GM13976 (cell line): ENCODE data around the gene HOXA1.

Experiments used
- DNase-seq: peaks from one replicate; pipeline ENCODE4 v3.0.0; 2012; ENCODE audit warnings: low spot score
- in situ Hi-C: fragments of 300-500 bp; cut with MboI; formaldehyde crosslinking; loops from one replicate; pipeline ENCODE4 v1.12.0; 2022; ENCODE audit warnings: low sequenced_read_pairs, mixed read lengths, inconsistent platforms; ENCODE audit not compliant: unreplicated experiment
- TF ChIP-seq, protein P1 (sequence below): IDR thresholded peaks from 2 replicates; pipeline ENCODE4 v1.5.1; 2012; ENCODE audit warnings: borderline replicate concordance, mild to moderate bottlenecking; ENCODE audit not compliant: insufficient read depth; ENCODE audit errors: extremely low read depth, missing control alignments, control extremely low read depth

The HOXA1 gene

DNA sequence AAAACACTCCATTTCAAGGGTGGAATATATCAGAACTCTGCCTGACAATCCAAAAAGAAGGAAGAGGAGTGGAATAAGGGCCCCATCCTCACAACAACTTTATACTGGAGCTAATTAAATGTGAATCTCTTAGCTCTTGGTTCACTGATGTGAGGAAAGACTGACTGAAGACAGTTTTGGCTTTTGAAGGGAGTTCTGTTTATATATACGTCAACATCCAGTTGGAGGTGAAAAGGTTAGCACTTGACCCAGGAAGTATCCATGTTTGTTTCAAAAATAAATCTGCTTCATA is 3.0 kb downstream of the HOXA1 start:
- DNase-seq: no peak
- TF ChIP-seq, protein P1, sequence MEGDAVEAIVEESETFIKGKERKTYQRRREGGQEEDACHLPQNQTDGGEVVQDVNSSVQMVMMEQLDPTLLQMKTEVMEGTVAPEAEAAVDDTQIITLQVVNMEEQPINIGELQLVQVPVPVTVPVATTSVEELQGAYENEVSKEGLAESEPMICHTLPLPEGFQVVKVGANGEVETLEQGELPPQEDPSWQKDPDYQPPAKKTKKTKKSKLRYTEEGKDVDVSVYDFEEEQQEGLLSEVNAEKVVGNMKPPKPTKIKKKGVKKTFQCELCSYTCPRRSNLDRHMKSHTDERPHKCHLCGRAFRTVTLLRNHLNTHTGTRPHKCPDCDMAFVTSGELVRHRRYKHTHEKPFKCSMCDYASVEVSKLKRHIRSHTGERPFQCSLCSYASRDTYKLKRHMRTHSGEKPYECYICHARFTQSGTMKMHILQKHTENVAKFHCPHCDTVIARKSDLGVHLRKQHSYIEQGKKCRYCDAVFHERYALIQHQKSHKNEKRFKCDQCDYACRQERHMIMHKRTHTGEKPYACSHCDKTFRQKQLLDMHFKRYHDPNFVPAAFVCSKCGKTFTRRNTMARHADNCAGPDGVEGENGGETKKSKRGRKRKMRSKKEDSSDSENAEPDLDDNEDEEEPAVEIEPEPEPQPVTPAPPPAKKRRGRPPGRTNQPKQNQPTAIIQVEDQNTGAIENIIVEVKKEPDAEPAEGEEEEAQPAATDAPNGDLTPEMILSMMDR: no peak
- in situ Hi-C loops: no loop called here

- DNase-seq: no peak
- TF ChIP-seq, protein P1: no peak
- in situ Hi-C loops: no loop called here
Observed at GRCh38 chr7:27091941-27092818, 3.6 kb downstream of the HOXA1 start.

DNA sequence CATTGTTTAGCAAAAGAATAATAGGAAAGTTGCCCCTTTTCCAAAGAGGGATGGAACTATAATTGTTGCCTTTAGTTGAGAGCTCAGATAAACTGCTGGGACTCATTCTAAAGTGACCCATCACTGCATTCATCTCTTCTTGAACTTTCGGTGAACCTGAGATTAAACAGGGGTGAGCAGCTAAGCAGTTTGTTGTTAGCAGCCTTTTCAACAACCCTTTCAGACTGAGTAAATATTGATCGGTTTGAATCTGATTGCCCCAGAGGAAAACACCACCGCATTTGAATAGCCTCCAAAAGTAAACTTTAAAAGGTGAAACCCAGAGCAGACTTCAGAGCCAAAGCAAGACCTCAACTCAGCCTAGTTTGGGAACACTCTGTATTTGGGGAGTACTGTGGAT is 4.7 kb downstream of the HOXA1 start:
- in situ Hi-C loops: no loop called here
- TF ChIP-seq, protein P1: no peak
- DNase-seq: no peak

GRCh38 chr7:27088002-27088922 is 7.5 kb downstream of the HOXA1 start:
- in situ Hi-C loops: no loop called here
- TF ChIP-seq, protein P1: no peak
- DNase-seq: no peak

DNA sequence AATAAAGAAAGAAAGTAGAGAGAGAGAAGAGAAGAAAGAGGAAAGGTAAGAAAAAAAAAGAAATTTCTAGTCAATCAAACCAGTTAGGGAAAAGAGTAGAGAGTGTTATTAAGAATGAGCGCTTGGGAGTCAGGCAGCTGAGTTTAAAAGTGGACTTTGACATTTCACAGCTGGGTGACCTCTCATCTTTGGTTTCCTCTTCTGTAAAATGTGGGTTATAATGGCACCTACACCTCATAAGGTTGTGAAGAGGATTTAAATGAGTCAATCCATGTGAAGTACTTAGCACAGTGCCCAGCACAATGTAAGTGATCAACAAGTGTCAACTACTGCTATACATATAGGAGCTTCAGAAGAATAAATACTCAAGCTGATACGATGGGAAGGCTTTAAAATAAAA is 12.2 kb downstream of the HOXA1 start:
- in situ Hi-C loops: no loop called here
- no peak for DNase-seq
- TF ChIP-seq, protein P1: no peak

DNA sequence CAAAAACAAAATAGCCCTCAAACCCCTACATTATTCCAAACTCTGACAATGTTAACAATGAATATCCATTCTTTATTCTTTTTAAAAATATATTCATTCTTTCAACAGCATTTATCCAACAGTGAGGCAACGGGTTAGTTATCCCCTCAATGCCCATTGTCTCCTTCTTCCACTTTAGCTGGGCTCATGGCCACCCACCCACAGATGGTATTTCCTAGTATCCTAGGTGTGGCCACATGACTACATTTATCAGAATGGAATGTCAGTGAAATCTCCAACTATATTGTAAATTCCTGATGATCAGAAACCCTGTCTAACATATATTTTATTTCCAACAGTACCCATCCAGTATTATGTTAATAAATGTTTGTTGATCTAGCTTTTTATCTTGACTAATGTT is 13.6 kb downstream of the HOXA1 start:
- TF ChIP-seq, protein P1: no peak
- in situ Hi-C loops: no loop called here
- no peak for DNase-seq
